Naive thymus-derived CD8-positive, alpha-beta T cell (primary cell): ENCODE measurements around the gene ETNK2. TPM values are rescaled to one million over a fixed set of nuclear protein-coding genes. Genes with fewer than 3 reads are reported as not detected.

Experiments
- ATAC-seq, 2 donors: fragments of 150-1000 bp; cut with Tn5 transposase in 1 of 2; sonication (Bioruptor Pico), chemical (Tn5 transposase) in 1 of 2; 1 replicate in 1 of 2; 2 replicates in 1 of 2; pipeline ENCODE4 v1.10.0; 2021; ENCODE audit warnings: mild to moderate bottlenecking in 2 of 2, moderate library complexity in 2 of 2
- POLR2A ChIA-PET: fragments of 350-600 bp; sonication (Branson Sonifier 250); formaldehyde crosslinking; loops from one replicate; lab custom pipeline; 2021; ENCODE audit warnings: antibody characterized with exemption; lab: Charles Lee
- DNase-seq, 10 donors: peaks; one replicate each; pipeline versions ENCODE4 v3.0.0 to v3.0.0-alpha.2; 2020 to 2022
- H3K27ac Mint-ChIP-seq, 10 donors: one replicate each; pipeline ENCODE4 v1.8.0; 2020 to 2022; ENCODE audit warnings: mild to moderate bottlenecking in 10 of 10, mixed read lengths in 10 of 10, moderate library complexity in 4 of 10, inconsistent platforms in 1 of 10
- H3K27me3 Mint-ChIP-seq, 5 donors: one replicate each; pipeline ENCODE4 v1.8.0; 2021 to 2022; ENCODE audit warnings: mixed read lengths in 5 of 5
- H3K36me3 Mint-ChIP-seq, 3 donors: one replicate each; pipeline ENCODE4 v1.8.0; 2020 to 2022; ENCODE audit warnings: mixed read lengths in 3 of 3, mild to moderate bottlenecking in 2 of 3, inconsistent platforms in 1 of 3
- H3K4me1 Mint-ChIP-seq, 4 donors: one replicate each; pipeline ENCODE4 v1.8.0; 2021 to 2022; ENCODE audit warnings: mixed read lengths in 4 of 4
- H3K4me3 Mint-ChIP-seq, 10 donors: one replicate each; pipeline ENCODE4 v1.8.0; 2020 to 2022; ENCODE audit warnings: mild to moderate bottlenecking in 10 of 10, mixed read lengths in 10 of 10, moderate library complexity in 6 of 10, inconsistent platforms in 1 of 10
- H3K9me3 Mint-ChIP-seq, 9 donors: one replicate each; pipeline ENCODE4 v1.8.0; 2020 to 2022; ENCODE audit warnings: mixed read lengths in 9 of 9, mild to moderate bottlenecking in 3 of 9, inconsistent platforms in 1 of 9, moderate library complexity in 1 of 9
- polyA plus RNA-seq, 3 donors: library from polyadenylated mRNA; unstranded; fragments of 300-500 nt; fragmentation: Illumina TruSeq; gene quantifications; one replicate each; pipeline ENCODE4 v1.2.3, GENCODE V29; 2021
- total RNA-seq, 8 experiments: library from RNA in 2 of 8; stranded (reverse) in 2 of 8; gene quantifications; one replicate each; pipeline ENCODE4 v1.2.3 and lab custom pipeline; 2021 to 2026

ETNK2 gene
- total and polyA plus RNA-seq, 5 experiments from 2014 or later = 3.8 to 5.2 (median 4.2) TPM

DNA sequence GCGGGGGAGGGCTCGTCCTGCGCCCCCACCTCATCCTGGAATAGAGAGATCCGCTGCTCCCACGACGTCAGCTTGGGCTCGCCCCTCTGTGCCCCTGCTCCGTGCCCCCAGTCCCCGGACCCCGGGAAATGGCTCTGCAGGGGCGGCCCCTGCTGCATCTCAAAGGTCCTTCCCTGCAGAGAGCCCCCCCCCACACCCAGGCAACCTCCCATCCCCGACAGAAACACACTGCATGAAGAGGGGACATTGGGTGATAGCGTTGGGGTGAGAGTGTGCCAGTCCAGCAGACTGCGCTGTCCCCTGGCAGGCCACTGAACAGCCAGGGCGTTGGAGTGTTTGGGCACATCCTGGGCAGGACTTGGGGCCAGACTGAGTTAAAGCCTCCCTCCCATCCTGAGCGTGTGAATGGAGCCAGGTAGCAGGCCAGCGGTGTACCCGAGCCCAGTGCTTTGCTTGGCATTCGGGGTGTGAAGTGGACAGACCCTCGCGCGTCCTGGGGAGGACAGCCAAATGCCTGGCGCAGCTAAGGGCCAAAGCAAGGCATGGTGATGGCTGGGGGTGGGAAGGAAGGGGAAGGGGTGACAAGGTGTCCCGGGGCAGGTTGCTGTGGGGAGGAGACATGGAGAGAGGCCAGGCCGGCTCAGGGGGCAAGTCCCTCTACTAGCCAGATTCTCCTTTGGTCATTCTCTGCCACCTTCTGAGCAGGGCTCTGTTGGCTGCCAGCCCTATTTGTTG, 633 bp upstream of the ETNK2 start:
- Mint-ChIP-seq H3K4me1 (peaks cover 2 to 15% (median 7%) of the 10 kb centered on the region in 4 donors), H3K9me3 (no peaks in the 10 kb centered on the region), H3K27me3 (no peaks in the 10 kb centered on the region), H3K27ac (peak overlapping the region in 7 of 10 donors; percentile 20 to 74 (median 60)), H3K36me3 (no peaks in the 10 kb centered on the region), H3K4me3 (peak overlapping the region; percentile 64 to 87 (median 74))
- DNase-seq = no peak
- ATAC-seq = peak in 1 of 2 donors; percentile 22
- POLR2A ChIA-PET = interaction anchor here (0.9 to 1.3 kb wide), 2 partner anchors 10 to 230 kb away, joined by 4 to 6 read pairs; no protein-coding TSS in a partner anchor

DNA sequence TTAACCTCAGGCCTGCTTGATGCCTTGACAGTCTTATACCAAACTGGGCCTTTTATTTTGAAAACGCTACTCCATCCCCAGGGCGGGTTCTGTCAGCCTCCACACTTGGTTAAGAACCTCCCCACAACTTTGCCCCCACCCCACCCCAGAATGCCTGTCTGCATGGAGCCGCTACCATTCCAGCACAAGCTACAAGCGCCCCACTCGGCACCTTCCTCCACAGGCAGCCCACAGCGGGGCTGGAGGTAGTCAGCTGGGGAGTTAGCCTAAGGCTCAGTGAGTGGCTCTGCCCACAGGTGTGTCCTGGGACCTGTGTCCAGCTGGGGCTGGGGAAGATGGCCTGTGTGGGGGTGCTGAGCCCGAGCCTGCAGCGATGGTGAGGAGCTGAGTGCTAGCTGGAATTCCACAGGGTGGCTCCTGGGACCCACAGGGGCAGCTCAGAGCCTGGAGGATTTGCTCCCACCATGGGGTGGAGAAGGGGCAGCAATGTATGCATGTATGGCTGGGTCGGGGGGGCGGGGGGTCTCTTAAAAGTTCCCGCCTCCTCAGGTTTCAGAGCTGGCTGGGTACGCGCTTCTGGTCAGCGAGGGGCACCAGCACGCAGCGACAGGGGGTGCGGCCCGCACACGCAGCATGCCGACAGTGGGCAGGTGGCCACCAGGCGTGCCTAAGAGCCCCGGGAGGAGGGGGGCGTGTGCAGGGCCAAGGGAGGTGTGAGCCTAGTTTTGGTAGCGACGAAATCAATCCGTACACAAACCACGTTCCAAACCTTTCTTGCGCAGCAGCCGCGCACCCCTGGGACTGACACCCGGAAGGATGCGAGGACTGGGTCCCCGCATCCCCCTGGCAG, 917 bp downstream of the ETNK2 start:
- Mint-ChIP-seq H3K36me3 (no peaks in the 10 kb centered on the region), H3K27me3 (no peaks in the 10 kb centered on the region), H3K4me1 (peaks cover 5 to 15% (median 7%) of the 10 kb centered on the region in 4 donors), H3K9me3 (no peaks in the 10 kb centered on the region), H3K4me3 (peak overlapping the region; percentile 69 to 88 (median 70)), H3K27ac (peak overlapping the region in 6 of 10 donors; percentile 52 to 87 (median 66))
- DNase-seq (peak in 5 of 10 donors; percentile 4 to 29 (median 12)), ATAC-seq (peak; percentile 27 to 33)
- POLR2A ChIA-PET = interaction anchor here (1.3 kb wide), 1 partner anchor 12 kb away, joined by 4 read pairs; no protein-coding TSS in a partner anchor

DNA sequence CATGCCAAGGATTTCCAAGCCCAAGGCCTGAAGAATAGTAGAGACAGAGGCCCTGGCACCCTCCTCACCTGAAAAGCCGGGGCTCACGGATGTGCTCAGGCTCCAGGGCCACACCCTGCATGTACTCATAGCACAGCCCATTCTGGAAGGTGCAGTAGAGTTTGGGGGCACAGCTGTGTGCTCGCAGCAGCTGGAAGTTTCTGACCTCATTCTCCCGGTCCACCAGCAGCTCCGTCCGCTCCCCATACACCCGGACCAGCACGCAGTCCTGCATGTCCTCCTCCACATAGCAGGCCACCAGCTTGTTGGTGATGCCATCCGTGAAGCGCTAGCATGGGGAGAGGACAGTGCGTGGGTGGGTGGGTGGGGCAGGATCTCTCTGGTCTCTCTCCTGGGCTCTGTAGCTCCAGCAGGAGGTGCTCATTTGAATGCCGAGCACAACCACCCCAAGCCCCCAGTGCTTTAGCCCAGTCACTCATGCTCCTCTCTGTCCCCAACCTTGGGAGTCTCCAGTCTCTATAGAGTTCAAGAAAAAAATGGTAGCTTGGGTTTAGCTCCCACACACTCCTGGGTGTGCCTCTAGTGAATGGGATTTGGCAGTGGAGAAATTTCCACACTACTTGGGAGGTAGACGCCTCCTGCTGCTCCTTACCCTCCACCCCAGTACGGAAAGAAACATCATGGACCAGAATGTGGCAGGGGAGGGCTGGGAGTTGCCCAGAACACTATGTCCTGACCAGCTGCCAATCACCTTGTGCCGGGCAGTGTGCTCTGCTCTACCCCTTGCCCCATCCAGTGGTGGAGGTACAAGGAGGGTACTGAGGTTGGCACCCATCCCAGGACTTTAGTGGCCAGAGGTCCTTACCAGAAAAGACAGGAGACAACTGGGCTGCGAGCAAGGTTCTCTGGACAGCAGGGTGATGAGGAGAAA, 1.9 kb downstream of the ETNK2 start:
- POLR2A ChIA-PET = interaction anchor here (0.6 kb wide), 1 partner anchor 346 kb away, joined by 4 read pairs; no protein-coding TSS in a partner anchor
- ATAC-seq = no peak
- Mint-ChIP-seq H3K27me3 (no peaks in the 10 kb centered on the region), H3K27ac (peak overlapping the region in 8 of 10 donors; percentile 48 to 87 (median 71)), H3K9me3 (no peaks in the 10 kb centered on the region), H3K4me3 (peak overlapping the region; percentile 69 to 88 (median 70)), H3K36me3 (no peaks in the 10 kb centered on the region), H3K4me1 (peaks cover 5 to 15% (median 7%) of the 10 kb centered on the region in 4 donors)
- no peak for DNase-seq

DNA sequence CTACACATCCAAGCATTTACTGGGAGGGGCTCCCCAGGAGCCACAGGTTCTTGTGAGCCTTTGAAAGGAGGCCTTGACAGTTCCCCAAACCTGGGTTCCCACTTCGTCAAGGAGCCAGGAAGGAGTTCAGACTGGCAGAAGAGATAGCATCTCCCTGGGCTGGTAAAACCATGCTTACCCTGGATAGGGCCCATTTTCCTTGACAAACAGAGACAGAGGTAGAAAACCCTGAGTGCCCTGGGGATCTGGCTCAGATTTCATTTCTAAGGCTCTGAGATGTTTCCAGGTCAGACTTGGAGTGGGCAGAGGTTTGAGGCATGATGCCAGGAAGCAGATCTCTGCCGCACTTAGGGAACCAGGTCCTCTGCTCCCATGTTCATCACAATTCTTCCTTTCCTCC, 2.7 kb downstream of the ETNK2 start:
- Mint-ChIP-seq H3K9me3 (no peaks in the 10 kb centered on the region), H3K36me3 (no peaks in the 10 kb centered on the region), H3K4me1 (peaks cover 5 to 15% (median 7%) of the 10 kb centered on the region in 4 donors), H3K27ac (peak overlapping the region in 5 of 10 donors; percentile 28 to 74 (median 53)), H3K27me3 (no peaks in the 10 kb centered on the region), H3K4me3 (peak overlapping the region in 4 of 10 donors; percentile 22 to 66 (median 44))
- ATAC-seq (no peak), DNase-seq (no peak)
- POLR2A ChIA-PET = no interaction called here

DNA sequence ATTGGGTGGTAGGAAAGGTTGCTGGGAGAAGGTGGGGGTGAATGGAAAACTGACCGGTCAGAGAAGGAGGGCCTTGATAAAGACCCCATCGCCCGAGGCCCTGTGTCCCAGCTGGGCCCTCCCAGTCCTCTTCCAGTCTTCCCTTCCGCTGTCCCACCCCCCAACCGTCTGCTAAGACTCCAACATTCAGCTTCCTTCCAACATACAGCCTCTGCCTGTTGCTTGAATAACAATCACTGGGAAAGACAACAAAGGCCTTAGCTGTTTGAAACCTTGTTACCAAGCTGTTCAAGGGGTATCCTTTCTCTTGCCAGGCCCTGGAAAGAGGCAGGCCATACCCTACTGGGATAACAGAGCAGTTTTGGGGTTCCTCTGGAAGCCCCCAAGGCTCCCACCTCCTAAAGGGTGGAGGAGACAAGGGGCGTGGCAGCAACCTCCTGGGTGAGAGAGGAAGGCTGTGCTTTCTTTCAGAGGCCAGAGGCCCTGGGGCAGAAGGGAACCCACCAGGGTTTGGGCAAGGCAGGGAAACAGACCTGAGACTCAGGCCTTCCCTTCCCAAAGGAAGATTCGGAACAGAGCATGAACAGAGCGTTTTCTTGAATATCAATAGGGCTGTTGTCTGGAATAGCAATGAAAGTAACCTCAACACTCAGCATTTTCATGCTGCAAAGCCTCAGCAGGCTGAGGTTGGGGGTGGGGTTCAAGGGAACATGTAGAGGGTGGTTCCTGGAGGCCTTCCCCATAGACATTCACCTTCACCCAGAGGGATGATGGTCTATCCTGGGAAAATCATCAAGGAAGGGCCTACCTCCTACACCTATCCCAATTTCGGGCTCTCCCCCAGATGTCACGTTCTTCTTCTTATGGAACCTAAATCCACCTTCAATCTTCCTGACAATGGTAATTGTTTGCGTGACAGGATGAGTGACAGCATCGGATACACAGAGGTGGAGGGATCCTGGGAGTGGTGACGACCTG, 4.1 kb downstream of the ETNK2 start:
- H3K36me3 Mint-ChIP-seq = no peaks in the 10 kb centered on the region
- no peaks in the 10 kb centered on the region for H3K9me3 Mint-ChIP-seq
- H3K27ac Mint-ChIP-seq = peak overlapping the region in 1 of 10 donors; percentile 71
- DNase-seq (no peak), ATAC-seq (no peak)
- POLR2A ChIA-PET = no interaction called here
- H3K4me1 Mint-ChIP-seq = peaks cover 5 to 12% (median 6%) of the 10 kb centered on the region in 4 donors
- H3K4me3 Mint-ChIP-seq = no peak overlapping the region
- no peaks in the 10 kb centered on the region for H3K27me3 Mint-ChIP-seq

DNA sequence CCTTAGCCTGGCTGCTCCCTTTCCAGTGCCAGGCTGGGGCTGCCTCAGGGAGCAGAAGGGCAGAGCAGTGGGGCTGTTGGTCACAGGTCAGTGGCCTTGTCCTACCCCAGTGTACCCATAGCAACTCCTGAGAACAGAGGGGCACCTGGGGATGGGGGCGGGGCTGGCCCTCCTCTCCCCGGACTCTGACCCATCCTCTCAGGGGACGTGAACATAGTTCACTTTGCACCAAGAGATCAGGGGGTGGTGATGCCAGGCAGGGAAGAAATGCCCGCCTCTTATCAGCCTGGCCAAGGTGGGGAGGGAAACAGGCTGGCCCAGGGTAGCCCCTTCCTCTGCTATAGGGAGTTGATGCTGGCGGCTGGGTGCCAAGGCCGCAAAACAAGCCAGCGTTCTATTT, 4.9 kb downstream of the ETNK2 start:
- POLR2A ChIA-PET = no interaction called here
- H3K9me3 Mint-ChIP-seq = no peaks in the 10 kb centered on the region
- no peaks in the 10 kb centered on the region for H3K36me3 Mint-ChIP-seq
- no peak for ATAC-seq
- no peak overlapping the region for H3K4me3 Mint-ChIP-seq
- peak overlapping the region in 3 of 10 donors; percentile 9 to 71 (median 59) for H3K27ac Mint-ChIP-seq
- peaks cover 5 to 9% (median 5%) of the 10 kb centered on the region in 4 donors for H3K4me1 Mint-ChIP-seq
- H3K27me3 Mint-ChIP-seq = no peaks in the 10 kb centered on the region
- DNase-seq = no peak

DNA sequence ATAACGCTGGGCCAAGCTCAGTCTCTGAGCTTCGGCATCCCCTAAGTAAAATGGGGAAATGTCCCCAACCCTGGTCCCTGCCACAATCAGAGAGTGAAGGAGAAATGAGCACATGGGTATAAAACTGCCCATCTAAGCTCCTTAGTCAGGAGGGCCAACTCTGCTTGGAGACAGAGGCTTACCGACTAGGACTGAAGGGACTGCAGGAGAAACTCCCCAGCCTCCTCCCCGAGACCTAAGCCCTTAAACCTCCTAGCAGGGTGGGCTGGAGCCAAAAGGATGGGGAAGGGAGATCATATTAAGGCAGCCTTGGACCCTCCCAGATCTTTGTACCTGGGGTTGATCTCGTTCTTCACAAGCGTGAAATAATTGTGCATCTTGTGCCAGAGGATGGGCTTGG, 5.5 kb downstream of the ETNK2 start:
- peaks cover 5 to 9% (median 5%) of the 10 kb centered on the region in 4 donors for H3K4me1 Mint-ChIP-seq
- H3K36me3 Mint-ChIP-seq = peaks cover 0 to 1% (median 0%) of the 10 kb centered on the region in 3 donors
- no peaks in the 10 kb centered on the region for H3K9me3 Mint-ChIP-seq
- H3K27ac Mint-ChIP-seq = no peak overlapping the region
- no peak for DNase-seq
- POLR2A ChIA-PET = no interaction called here
- no peaks in the 10 kb centered on the region for H3K27me3 Mint-ChIP-seq
- no peak overlapping the region for H3K4me3 Mint-ChIP-seq
- no peak for ATAC-seq

DNA sequence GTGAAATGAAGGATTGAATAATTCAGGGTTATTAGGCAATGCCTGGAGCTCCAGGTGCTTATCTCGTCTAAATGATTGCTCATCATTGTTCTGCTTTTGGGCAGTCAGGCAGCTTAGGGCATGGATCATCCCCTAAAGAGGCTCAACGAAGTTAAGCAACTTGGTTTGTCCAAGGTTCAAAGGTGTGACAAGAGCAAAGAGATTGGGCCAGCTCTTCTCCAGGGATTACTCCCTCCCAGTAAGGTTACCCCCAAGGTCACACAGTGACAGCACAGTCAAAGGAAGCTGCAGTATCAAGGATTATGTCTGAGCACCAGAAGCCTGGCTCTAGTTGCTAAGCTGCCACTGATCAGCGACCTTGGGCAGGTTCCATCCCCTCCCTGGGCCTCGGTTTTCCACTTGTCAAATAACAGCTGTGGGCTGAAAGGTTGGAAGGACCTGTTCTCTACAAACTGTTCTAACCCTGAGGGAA, 6.8 kb downstream of the ETNK2 start:
- Mint-ChIP-seq H3K4me1 (peaks cover 0 to 5% (median 2%) of the 10 kb centered on the region in 4 donors), H3K4me3 (no peak overlapping the region), H3K36me3 (peaks cover 2 to 8% (median 8%) of the 10 kb centered on the region in 3 donors), H3K9me3 (no peaks in the 10 kb centered on the region), H3K27me3 (no peaks in the 10 kb centered on the region), H3K27ac (no peak overlapping the region)
- POLR2A ChIA-PET = no interaction called here
- no peak for DNase-seq
- no peak for ATAC-seq

DNA sequence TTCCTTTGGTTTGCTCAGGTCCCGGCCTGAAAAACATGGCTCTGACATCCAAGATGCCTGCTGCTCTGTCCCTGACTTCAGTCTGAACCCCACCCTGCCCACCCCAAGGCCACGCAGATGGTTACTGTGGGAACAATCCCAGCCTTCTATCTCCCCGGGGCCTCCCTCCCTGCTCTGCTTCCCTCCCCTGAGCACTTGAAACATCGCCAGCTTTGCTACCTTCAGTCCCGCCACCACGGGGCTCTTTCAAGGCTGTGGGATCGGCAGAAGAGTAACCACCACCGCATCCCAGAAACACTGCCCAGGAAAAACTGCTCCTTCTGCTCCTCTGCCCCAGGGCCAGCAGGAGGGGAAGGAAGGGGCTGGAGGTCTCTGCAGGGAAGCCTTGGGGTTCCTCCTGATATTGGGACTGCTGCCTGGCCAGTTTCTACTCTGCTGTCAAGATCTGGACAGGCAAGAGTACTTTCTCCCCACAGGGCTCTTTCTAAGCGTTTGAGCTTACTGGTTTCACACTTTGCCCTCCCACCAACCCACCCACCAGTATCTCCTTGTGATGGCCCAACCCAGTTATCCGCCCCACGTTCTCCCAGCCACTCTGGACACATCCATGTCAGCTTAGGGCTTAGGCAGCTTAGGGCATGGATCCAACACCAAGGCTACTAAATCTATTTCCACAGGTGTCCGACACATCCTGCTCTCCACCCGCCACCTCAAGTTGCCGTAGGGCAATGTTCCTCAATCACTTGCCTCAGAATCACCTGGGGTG, 8.4 kb downstream of the ETNK2 start:
- DNase-seq (no peak), ATAC-seq (no peak)
- Mint-ChIP-seq H3K4me3 (no peak overlapping the region), H3K9me3 (no peaks in the 10 kb centered on the region), H3K27me3 (no peaks in the 10 kb centered on the region), H3K27ac (no peak overlapping the region), H3K36me3 (peaks cover 4 to 14% (median 11%) of the 10 kb centered on the region in 3 donors), H3K4me1 (peaks cover 0 to 3% (median 0%) of the 10 kb centered on the region in 4 donors)
- POLR2A ChIA-PET = interaction anchor here (0.7 kb wide), 1 partner anchor 274 kb away, joined by 7 read pairs; no protein-coding TSS in a partner anchor
